Neuronal stem cell (in vitro differentiated cells): ENCODE measurements around the gene KIFC3.

Experiments used
- DNase-seq: peaks from one replicate; pipeline ENCODE4 v3.0.0-alpha.2; 2013; ENCODE audit warnings: low spot score
- H2AFZ ChIP-seq: one replicate; pipeline ENCODE4 v1.6.1; 2013; ENCODE audit warnings: mild to moderate bottlenecking, low read length, inconsistent platforms
- H2AK5ac ChIP-seq: 2 replicates; pipeline ENCODE4 v1.6.1; 2013; ENCODE audit warnings: low read depth, mild to moderate bottlenecking, inconsistent platforms, low read length, moderate library complexity, mixed read lengths
- H2BK120ac ChIP-seq: 2 replicates; pipeline ENCODE4 v1.6.1; 2013; ENCODE audit warnings: low read depth, mild to moderate bottlenecking, inconsistent platforms, low read length, moderate library complexity, mixed read lengths
- H2BK12ac ChIP-seq: one replicate; pipeline ENCODE4 v1.6.1; 2013; ENCODE audit warnings: low read length, inconsistent platforms
- H2BK15ac ChIP-seq: 2 replicates; pipeline ENCODE4 v1.6.1; 2013; ENCODE audit warnings: mild to moderate bottlenecking, low read length, inconsistent platforms, mixed read lengths
- H2BK5ac ChIP-seq: one replicate; pipeline ENCODE4 v1.6.1; 2013; ENCODE audit warnings: inconsistent platforms, mild to moderate bottlenecking, low read length, moderate library complexity
- H3K14ac ChIP-seq: one replicate; pipeline ENCODE4 v1.6.1; 2013; ENCODE audit warnings: low read length, inconsistent platforms
- H3K18ac ChIP-seq: 2 replicates; pipeline ENCODE4 v1.6.1; 2013; ENCODE audit warnings: low read length, inconsistent platforms
- H3K23ac ChIP-seq: 2 replicates; pipeline ENCODE4 v1.6.1; 2013; ENCODE audit warnings: low read depth, mild to moderate bottlenecking, mixed read lengths, low read length, inconsistent platforms; ENCODE audit not compliant: poor library complexity
- H3K27ac ChIP-seq: replicated peaks from 3 replicates; pipeline ENCODE4 v1.5.1; 2013; ENCODE audit warnings: low read length, inconsistent platforms
- H3K27me3 ChIP-seq, 3 experiments: 2 replicates each; pipeline ENCODE4 v1.6.1; 2013; ENCODE audit warnings: low read length in 3 of 3, mild to moderate bottlenecking in 2 of 3, inconsistent platforms in 1 of 3, low read depth in 1 of 3, mixed read lengths in 1 of 3, moderate library complexity in 1 of 3; ENCODE audit not compliant: control insufficient read depth in 3 of 3, insufficient read depth in 3 of 3
- H3K36me3 ChIP-seq, 2 donors: replicated peaks in 1 of 2; 2 replicates each; pipeline ENCODE4 v1.6.1; 2013; ENCODE audit warnings: low read length in 2 of 2; ENCODE audit not compliant: control insufficient read depth in 2 of 2, insufficient read depth in 2 of 2
- H3K4ac ChIP-seq: 2 replicates; pipeline ENCODE4 v1.6.1; 2013; ENCODE audit warnings: inconsistent platforms, mild to moderate bottlenecking, low read length, moderate library complexity
- H3K4me1 ChIP-seq, 2 donors: 1 replicate in 1 of 2; 2 replicates in 1 of 2; pipeline ENCODE4 v1.6.1; 2013; ENCODE audit warnings: low read length in 2 of 2, low read depth in 1 of 2; ENCODE audit not compliant: control insufficient read depth in 2 of 2, insufficient read depth in 1 of 2
- H3K4me2 ChIP-seq: one replicate; pipeline ENCODE4 v1.6.1; 2013; ENCODE audit warnings: mild to moderate bottlenecking, low read length, inconsistent platforms; ENCODE audit not compliant: insufficient read depth, poor library complexity, severe bottlenecking
- H3K4me3 ChIP-seq, 2 donors: 2 replicates each; pipeline ENCODE4 v1.5.1; 2013; ENCODE audit warnings: low read length in 2 of 2, mild to moderate bottlenecking in 2 of 2, inconsistent platforms in 1 of 2, moderate library complexity in 1 of 2
- H3K79me1 ChIP-seq: one replicate; pipeline ENCODE4 v1.6.1; 2013; ENCODE audit warnings: low read depth, mild to moderate bottlenecking, inconsistent platforms, low read length, moderate library complexity
- H3K9ac ChIP-seq: one replicate; pipeline ENCODE4 v1.6.1; 2013; ENCODE audit warnings: mild to moderate bottlenecking, low read depth, low read length, inconsistent platforms; ENCODE audit not compliant: poor library complexity
- H3K9me3 ChIP-seq, 2 donors: replicated peaks in 1 of 2; 2 replicates each; pipeline versions ENCODE3 to v1.6.1; 2013; ENCODE audit warnings: low read length in 2 of 2, mild to moderate bottlenecking in 2 of 2, inconsistent platforms in 1 of 2, low read depth in 1 of 2, mixed read lengths in 1 of 2, moderate library complexity in 1 of 2; ENCODE audit not compliant: control insufficient read depth in 2 of 2, insufficient read depth in 1 of 2
- H4K8ac ChIP-seq: one replicate; pipeline ENCODE4 v1.6.1; 2013; ENCODE audit warnings: low read depth, mild to moderate bottlenecking, inconsistent platforms, low read length, moderate library complexity
- H4K91ac ChIP-seq: one replicate; pipeline ENCODE4 v1.6.1; 2013; ENCODE audit warnings: low read length, low read depth, mild to moderate bottlenecking, inconsistent platforms; ENCODE audit not compliant: poor library complexity
- WGBS, 2 donors: extraction: QIAGEN DNeasy Blood & Tissue Kit; methylation state at CpG; one replicate each; pipeline ENCODE4 v1.1.7; 2013; ENCODE audit warnings: missing lambda C conversion rate in 2 of 2, mixed read lengths in 1 of 2; ENCODE audit not compliant: insufficient read length in 2 of 2, insufficient replicate concordance in 1 of 2; ENCODE audit errors: extremely low coverage in 2 of 2; 5-methylcytosine and 5-hydroxymethylcytosine counted together

The KIFC3 gene

GRCh38 chr16:57740423-57741071 lies 61.7 kb downstream of the KIFC3 start:
- no peak overlapping the region for H4K8ac ChIP-seq
- H3K14ac ChIP-seq: no peak overlapping the region
- no peak overlapping the region for H2AK5ac ChIP-seq
- no peak overlapping the region for H3K18ac ChIP-seq
- no peaks in the 10 kb centered on the region for H3K9me3 ChIP-seq
- no peak for DNase-seq
- no peak overlapping the region for H3K23ac ChIP-seq
- H3K4ac ChIP-seq: no peak overlapping the region
- H3K79me1 ChIP-seq: no peaks in the 10 kb centered on the region
- no peak overlapping the region for H2BK12ac ChIP-seq
- no peak overlapping the region for H2BK120ac ChIP-seq
- peaks cover 11 to 56% of the 10 kb centered on the region in 2 donors for H3K36me3 ChIP-seq
- peaks cover 9 to 10% of the 10 kb centered on the region in 2 donors for H3K4me1 ChIP-seq
- H2BK15ac ChIP-seq: no peak overlapping the region
- no peak overlapping the region for H3K4me3 ChIP-seq
- H3K27ac ChIP-seq: no peak overlapping the region
- H3K4me2 ChIP-seq: no peak overlapping the region
- no peak overlapping the region for H3K9ac ChIP-seq
- no peak overlapping the region for H2AFZ ChIP-seq
- no CpG with 5 or more reads among the region's 24 CpGs for WGBS, 2 donors
- no peak overlapping the region for H4K91ac ChIP-seq
- no peaks in the 10 kb centered on the region for H3K27me3 ChIP-seq
- H2BK5ac ChIP-seq: no peak overlapping the region

GRCh38 chr16:57739756-57740422 lies 62.4 kb downstream of the KIFC3 start:
- H3K4me3 ChIP-seq: no peak overlapping the region
- no peak overlapping the region for H3K4ac ChIP-seq
- H3K9ac ChIP-seq: no peak overlapping the region
- H3K4me2 ChIP-seq: no peak overlapping the region
- DNase-seq: no peak
- no peak overlapping the region for H2BK5ac ChIP-seq
- peaks cover 9 to 10% of the 10 kb centered on the region in 2 donors for H3K4me1 ChIP-seq
- no peak overlapping the region for H3K23ac ChIP-seq
- no peak overlapping the region for H2BK15ac ChIP-seq
- H2AK5ac ChIP-seq: no peak overlapping the region
- no peak overlapping the region for H3K14ac ChIP-seq
- no peak overlapping the region for H2BK12ac ChIP-seq
- H2AFZ ChIP-seq: no peak overlapping the region
- H4K91ac ChIP-seq: no peak overlapping the region
- H4K8ac ChIP-seq: no peak overlapping the region
- no peak overlapping the region for H2BK120ac ChIP-seq
- no CpG with 5 or more reads among the region's 18 CpGs for WGBS, 2 donors
- no peaks in the 10 kb centered on the region for H3K79me1 ChIP-seq
- no peaks in the 10 kb centered on the region for H3K9me3 ChIP-seq
- no peaks in the 10 kb centered on the region for H3K27me3 ChIP-seq
- no peak overlapping the region for H3K27ac ChIP-seq
- H3K36me3 ChIP-seq: peaks cover 11 to 56% of the 10 kb centered on the region in 2 donors
- H3K18ac ChIP-seq: no peak overlapping the region

GRCh38 chr16:57738844-57739243 lies 63.4 kb downstream of the KIFC3 start:
- Histone ChIP-seq H3K79me1 (no peaks in the 10 kb centered on the region), H3K4me3 (no peak overlapping the region), H2AFZ (no peak overlapping the region), H3K4me2 (no peak overlapping the region), H3K36me3 (peaks cover 6 to 46% of the 10 kb centered on the region in 2 donors), H3K27ac (no peak overlapping the region), H3K4me1 (peaks cover 11 to 12% of the 10 kb centered on the region in 2 donors), H3K9ac (peak overlapping the region; percentile 13), H3K9me3 (no peaks in the 10 kb centered on the region), H3K27me3 (no peaks in the 10 kb centered on the region), H2BK12ac (no peak overlapping the region), H2BK120ac (no peak overlapping the region), H4K91ac (no peak overlapping the region), H4K8ac (no peak overlapping the region), H3K14ac (no peak overlapping the region), H2AK5ac (no peak overlapping the region), H2BK5ac (no peak overlapping the region), H3K18ac (no peak overlapping the region), H3K23ac (peak overlapping the region; percentile 40), H2BK15ac (no peak overlapping the region), H3K4ac (no peak overlapping the region)
- DNase-seq: no peak
- WGBS, 2 donors: no CpG with 5 or more reads among the region's 7 CpGs
